ENCODE data around the gene DAZL.

DAZL gene

GRCh38 chr3:16536996-16537395, 68.2 kb downstream of the DAZL start:
- Histone ChIP-seq H3K4me1 (ENCODE audit: control insufficient read depth, low read length) (peaks cover 8% of the 10 kb centered on the region), H3K4me3 (ENCODE audit: low read length) (no peak overlapping the region), H3K36me3 (ENCODE audit: control insufficient read depth, low read length) (no peaks in the 10 kb centered on the region), H4K20me1 (ENCODE audit: control insufficient read depth, insufficient read depth, low read depth, low read length) (no peaks in the 10 kb centered on the region), H3F3A (ENCODE audit: control insufficient read depth, insufficient read depth) (no peaks in the 10 kb centered on the region), H3K9me2 (replicated peaks; ENCODE audit: control insufficient read depth, low read length) (no peaks in the 10 kb centered on the region), H3K27ac (ENCODE audit: low read depth, low read length) (no peak overlapping the region), H3K9me3 (ENCODE audit: control insufficient read depth, insufficient read depth, low read length) (no peaks in the 10 kb centered on the region), H3K4me2 (ENCODE audit: low read length) (no peak overlapping the region), H3K79me2 (ENCODE audit: control insufficient read depth, low read length) (no peaks in the 10 kb centered on the region), H3K27me3 (ENCODE audit: control insufficient read depth, low read length) (no peaks in the 10 kb centered on the region)
- no peak for TF ChIP-seq EZH2phosphoT487 (IDR thresholded peaks at IDR 0.05; ENCODE audit: borderline replicate concordance, low read length)
- no peak for TF ChIP-seq CTCF (IDR thresholded peaks at IDR 0.05; ENCODE audit: low read depth, low read length, poor library complexity, severe bottlenecking)
